GM18951 (cell line): ENCODE measurements around the gene UMPS.
"Not testable (repeated sequence)": the region's sequence is repeated elsewhere in the genome, so short reads cannot be mapped to it uniquely, and the experiment has no call there.

ENCODE experiments used
- POLR2A ChIP-seq: IDR thresholded peaks from 4 replicates; pipeline ENCODE4 v1.6.1; 2011; ENCODE audit warnings: mild to moderate bottlenecking; ENCODE audit not compliant: insufficient read length, insufficient read depth; ENCODE audit errors: extremely low read depth
- in situ Hi-C: fragments of 300-500 bp; cut with MboI; formaldehyde crosslinking; loops from one replicate; pipeline ENCODE4 v1.12.0; 2022; ENCODE audit warnings: low sequenced_read_pairs, mixed read lengths, inconsistent platforms; ENCODE audit not compliant: unreplicated experiment

UMPS gene

DNA sequence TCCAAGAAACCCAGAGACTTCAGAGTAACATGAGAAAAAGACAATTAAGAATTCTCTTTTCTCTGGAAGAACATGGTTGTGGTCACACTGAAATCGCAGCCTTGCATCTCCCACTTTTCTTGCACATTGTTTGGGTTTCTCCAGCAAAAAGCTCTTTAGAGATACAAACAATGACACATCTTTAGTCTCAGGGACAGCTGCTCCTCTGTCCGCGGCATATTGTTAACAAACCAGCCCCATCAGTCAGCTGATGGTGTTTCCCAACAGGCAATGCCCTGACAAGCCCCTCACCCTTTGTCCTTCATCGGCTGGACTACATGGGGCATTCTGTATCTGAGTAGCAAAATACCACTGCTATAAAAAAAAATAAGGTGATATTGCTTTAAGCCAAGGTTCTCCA, 53.4 kb downstream of the UMPS start:
- in situ Hi-C loops = no loop called here

DNA sequence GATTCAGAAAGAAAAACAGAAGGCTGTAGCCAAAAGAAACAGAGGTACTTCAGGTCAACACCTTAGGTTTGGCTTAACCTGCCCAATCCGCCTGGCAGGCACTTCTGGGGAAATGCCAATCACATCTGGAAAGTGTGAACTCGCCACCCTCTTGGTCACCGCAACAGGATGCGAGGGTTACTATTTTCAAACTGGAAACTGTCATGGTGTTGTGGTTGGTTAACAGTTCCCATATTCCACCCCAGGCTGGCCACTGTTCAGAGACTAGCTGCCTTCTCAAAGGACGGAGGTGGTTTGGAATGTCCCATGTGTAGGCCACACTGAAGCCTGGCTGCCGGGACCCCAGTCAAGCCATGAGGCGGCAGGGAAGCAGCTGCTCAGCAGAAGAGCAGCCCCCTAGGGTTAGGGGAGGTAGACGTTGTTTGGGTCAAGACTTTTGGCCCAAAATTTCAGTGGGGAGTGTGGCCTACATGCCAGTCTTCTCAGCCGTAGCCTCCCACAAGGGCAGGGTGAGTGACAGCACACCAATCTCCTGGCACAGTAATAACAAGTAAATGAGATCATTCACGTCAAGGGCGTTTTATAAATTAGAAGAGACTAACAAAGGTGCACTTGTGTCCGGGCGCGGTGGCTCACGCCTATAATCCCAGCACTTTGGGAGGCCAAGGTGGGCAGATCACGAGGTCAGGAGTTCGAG, 54.6 kb downstream of the UMPS start:
- no peak for TF ChIP-seq POLR2A
- in situ Hi-C loops = no loop called here

More for the DNA sequence above, 53.4 kb downstream of the UMPS start:
- no peak for TF ChIP-seq POLR2A

DNA sequence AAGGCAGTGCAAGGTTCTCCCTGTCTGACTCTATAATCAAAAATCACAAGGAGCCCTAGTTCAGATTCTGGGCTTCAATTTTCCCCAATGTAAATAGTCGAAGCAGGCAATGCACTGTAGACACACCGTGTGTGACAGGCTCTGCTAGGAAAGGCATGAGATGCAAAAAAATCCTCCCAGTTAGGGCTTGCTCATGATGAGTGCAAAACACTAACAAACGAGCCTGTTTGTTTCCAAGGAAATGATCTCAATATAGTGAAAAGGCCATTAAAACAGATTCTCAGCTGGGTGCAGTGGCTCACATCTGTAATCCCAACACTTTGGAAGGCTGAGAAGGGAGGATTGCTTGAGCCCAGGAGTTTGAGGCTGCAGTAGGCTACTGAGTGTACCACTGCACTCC, 55.7 kb downstream of the UMPS start:
- in situ Hi-C loops = no loop called here
- TF ChIP-seq POLR2A = no peak

DNA sequence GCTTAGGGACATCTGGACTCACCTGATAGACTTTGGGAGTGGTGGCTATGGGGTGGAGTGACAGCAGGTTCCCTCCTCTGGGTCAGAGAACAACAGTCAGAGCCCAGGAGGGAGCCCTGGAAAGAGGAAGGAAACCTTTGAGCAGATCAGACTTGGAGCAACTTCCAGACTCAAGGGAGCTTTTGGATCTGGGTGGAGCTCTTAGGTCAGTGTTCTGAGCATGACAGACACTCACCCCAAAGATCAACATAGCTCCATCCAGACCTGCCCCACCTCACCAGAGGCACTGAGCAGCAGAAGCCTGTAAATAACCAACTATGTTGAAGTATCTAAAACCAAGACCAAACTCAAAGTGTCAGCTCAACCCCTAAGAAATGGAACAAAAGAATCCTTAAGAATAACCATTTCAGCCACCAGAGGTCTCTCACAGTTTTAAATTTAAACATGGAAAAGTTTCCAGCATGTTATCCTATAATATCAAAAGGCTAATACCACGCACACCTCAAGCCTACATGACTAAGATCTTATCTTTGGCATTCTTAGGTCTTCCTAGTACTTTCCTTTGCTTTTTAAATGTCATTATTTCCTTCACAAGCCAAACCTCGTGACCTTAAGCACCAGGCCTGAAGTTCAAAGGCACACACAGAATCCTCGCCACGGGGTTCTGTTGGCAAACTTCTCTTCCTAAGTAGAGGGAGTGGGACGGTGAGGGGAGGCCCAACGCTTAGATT, 56.4 kb downstream of the UMPS start:
- TF ChIP-seq POLR2A = no peak

DNA sequence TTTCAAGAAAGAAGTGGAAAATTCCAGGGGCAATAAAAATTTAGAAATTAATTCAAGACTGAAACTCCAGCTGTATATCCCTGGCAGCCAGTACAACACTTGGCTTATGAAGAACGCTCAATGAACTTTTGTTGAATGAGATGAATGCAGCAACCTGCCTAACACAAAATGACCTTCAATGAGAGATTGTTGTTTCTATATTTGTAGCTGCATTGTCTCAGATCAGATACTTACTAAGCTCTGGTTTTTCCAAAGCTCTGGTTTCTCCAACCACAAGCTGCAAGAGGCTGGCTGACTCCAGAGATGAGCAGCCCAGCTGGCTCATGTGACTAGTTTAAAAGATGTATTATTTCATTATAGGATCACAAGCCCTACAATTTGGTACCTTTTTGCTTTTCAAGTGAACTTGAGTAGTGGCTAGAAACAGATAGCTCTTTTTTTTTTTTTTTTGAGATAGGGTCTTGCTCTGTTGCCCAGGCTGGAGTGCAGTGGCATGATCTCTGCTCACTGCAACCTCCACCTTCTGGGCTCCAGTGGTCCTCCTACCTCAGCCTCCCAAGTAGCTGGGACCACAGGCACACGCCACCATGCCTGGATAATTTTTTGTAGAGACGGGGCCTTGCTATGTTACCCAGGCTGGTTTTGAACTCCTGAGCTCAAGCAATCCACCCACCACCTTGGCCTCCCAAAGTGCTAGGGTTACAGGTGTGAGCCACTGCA, 57.4 kb downstream of the UMPS start:
- TF ChIP-seq POLR2A = no peak
- in situ Hi-C loops = no loop called here

More for the DNA sequence above, 56.4 kb downstream of the UMPS start:
- in situ Hi-C loops = no loop called here

DNA sequence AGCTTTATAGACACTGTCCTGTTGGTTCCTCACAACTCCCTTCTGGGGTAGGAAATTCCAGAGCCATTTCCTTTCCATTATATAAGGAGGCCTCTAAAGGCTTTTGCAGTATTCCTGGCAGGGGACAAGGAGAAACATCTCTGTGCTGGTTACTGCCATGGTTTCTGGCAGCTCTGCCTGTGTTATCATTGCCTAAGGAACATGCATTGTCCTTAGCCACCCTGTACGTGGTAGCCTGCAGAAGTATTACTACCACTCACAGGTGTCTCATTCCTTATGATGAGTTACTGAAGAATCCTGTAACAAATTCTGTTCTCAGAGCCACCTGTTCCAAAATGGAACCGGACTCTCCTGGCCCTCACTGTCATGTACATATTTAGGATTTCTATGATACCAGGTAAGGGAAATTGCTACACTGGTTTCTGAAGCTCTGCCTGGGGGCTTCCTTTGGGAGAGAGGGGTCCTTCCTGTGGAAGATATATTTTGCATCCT, 58.0 kb downstream of the UMPS start:
- in situ Hi-C loops = no loop called here
- TF ChIP-seq POLR2A = no peak

DNA sequence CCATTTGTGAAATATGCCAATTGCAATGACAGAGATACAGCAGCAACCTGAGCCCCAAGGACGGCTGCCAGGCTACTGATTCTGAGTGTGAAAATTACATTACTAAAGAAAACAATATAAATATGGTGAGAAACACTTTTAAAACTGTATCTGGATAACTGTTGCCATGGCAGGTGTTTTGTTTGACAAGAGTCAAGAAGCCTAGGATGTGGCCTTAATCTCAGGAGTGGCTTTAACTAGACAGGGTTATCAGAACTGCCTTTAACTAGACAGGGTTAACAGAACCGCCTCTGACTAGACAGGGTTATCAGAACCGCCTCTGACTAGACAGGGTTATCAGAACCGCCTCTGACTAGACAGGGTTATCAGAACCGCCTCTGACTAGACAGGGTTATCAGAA, 58.9 kb downstream of the UMPS start:
- in situ Hi-C loops = not testable (repeated sequence)

DNA sequence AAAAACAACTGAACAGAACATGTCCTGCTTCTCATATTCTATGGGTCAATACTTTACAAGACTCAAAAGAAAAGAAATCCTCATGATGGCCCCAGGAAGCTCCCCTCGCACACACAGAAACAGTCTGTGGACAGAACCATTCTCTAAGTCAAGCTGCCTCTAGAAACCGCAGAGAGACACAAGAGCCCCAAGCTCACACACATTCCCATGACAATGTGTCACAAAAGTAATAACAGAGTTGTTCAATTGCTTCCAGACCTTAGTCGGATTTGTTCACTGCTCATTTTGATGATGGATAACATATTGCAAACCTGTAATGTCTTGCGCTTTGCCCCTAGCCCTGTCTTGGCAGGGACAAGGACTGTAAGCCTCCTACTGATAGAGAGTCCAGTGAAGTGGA, 60.9 kb downstream of the UMPS start:
- no peak for TF ChIP-seq POLR2A
- in situ Hi-C loops = no loop called here

DNA sequence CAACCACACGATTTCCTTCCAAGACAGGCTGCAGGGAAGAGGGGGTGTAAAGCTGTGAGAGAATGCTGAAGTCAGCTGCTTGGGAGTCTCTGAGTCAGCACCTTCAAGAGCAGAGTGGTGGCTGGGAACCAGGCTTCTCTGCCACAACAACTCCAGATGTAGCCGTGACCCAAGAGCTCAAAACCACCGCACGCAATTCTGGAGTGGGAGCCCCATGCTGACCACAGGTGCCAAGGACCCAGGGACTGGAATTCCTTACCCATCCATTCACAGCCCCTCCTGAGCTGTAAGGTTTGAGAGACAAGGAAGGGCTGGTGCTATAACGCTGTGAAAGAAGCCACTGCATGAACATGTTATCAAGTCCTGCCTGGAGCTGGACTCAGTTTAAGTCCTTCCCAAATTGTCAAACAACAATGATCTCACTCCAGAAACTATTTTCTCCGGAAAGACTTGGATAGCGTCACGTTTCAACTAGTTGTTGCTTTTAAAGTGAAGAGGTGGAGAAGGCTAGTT, 61.4 kb downstream of the UMPS start:
- in situ Hi-C loops = no loop called here
- no peak for TF ChIP-seq POLR2A

DNA sequence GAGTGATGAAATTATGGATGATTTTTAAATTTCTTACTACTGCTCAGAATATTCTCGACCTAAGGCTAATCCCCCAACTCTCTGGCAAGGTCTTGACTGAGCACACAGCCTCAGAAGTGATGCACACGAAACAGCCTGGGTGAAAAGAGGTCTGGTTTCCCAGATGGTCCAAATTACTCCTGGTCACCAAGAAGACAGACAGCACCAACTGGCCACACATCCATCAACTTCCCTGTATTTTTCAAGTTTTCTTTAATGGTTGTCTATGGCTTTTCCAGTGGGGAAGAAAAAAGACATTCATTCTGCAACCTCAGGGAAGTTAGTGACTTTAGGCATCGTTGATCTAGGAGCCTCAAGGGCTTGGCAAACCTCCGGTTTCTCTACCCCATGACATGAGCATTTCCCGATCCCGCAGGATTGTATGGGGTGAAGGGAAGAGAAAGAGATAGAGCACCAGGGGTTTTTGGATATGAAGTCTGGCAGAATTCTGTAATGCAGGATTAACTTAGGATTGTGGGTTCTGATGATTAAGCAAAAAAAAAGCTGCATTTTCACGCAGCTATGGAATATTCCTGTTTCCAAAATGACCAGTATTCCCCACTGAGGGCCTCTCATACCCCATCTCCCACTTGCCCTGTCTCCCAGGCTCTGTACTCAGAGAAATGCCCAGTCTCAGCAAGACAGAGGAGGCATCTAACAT, 62.2 kb downstream of the UMPS start:
- TF ChIP-seq POLR2A = no peak
- in situ Hi-C loops = no loop called here

DNA sequence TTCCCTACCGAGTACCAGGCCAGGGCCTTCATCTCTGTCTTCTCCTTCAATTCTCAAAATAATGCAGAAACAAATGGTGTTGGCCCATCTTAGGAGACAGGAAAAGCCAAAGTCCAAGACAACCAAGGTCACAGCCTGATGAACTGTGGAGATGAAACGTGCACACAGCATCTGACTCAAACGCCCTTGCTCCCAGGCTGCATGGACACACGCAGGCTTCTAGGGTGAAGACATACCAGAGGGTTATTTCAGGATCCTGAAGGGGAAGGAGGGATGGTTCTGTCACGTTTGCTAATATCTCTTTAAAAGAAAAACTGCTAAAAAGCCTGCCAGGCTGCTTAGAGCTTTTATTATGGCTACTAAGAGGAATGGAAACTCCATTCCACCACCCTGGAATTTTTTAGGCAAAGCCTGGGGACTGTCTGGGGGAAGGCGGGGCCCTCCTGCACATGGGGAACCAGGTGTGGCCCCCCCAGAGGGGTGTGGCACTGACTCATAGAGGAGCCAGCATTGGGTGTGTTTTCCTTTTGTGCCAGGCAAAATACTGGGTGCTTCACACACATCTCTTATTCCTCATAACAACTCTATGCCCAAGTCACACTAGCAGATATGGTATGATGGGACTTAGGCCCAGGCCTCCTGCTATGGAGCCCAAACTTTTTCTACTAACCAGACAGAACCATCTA, 62.9 kb downstream of the UMPS start:
- in situ Hi-C loops = no loop called here
- TF ChIP-seq POLR2A = no peak

DNA sequence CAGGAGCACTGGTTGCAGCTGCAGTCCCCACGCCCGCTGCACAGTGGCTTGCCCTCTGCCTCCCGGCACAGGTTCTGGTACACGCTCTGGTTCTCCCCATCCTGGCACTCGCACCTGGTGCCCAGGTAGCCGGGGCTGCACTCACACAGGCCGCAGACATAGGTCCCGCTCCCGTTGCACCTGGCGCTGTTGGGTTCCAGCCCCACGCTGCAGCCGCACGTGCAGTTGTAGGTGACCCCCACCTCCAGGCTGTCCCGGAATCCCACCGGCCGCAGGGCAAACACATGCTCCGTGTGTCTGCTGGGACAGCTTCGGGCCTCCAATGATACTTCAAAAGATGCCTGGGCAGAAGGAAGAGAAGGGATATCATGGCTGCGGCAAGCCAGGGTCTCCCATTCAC, 66.2 kb downstream of the UMPS start:
- no peak for TF ChIP-seq POLR2A
- in situ Hi-C loops = no loop called here
